HG02610 (cell line): Measurements from ENCODE around the gene TRMT1.
"Not testable (repeated sequence)": the region's sequence is repeated elsewhere in the genome, so short reads cannot be mapped to it uniquely, and the experiment has no call there.

Experiments used
- ATAC-seq: cut with Tn5 transposase; IDR thresholded peaks from one replicate; pipeline ENCODE4 v1.9.1; 2021; ENCODE audit warnings: mild to moderate bottlenecking, moderate library complexity; ENCODE audit not compliant: unreplicated experiment

Gene TRMT1

DNA sequence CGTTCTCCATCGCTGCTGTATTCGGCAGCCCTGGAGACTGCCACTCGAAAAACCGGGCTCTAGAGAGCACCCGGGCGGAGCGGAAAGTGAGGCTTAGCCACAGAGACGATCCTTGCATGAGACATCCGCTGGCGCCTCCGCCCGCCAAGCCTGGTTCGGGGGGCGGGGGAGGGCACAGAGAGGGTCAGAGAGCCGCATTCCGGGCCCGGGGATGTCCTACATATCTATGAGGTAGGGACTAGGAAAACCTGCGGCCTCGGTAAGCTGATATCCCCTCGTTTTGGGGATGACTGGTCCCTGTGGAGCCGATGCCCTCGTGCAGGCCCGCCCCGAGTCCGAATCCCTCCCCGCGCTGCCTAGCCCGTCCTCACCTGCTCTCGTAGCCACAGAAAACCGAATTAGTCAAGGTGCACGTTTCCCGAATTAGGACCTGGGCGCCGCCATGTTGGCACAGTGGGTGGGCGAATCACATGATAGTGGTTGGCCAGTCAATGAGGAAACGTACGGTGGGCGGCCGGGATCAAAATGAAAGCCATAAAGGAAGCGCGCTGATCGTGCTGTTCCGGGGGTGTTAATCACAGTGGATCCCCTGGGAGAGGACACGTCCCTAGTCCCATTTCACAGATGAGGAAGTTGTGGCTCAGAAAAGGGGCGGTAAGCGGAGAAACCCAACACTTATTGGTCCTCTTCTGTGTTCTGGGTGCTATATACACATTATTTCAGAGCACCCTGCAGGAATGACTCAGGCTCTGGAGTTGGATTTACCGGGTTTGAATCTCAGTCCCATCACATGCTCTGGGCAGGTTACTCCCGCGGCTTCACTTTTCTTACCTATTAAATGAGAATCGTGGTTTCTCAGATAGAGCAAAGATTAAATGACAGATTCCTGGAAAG lies at the start of gene TRMT1:
TSS of gene TRMT1 (minus strand) at position 459 of the 894 bp plus-strand sequence. CDS start at position 118, 341 bp downstream.
- ATAC-seq: peak; percentile 37

DNA sequence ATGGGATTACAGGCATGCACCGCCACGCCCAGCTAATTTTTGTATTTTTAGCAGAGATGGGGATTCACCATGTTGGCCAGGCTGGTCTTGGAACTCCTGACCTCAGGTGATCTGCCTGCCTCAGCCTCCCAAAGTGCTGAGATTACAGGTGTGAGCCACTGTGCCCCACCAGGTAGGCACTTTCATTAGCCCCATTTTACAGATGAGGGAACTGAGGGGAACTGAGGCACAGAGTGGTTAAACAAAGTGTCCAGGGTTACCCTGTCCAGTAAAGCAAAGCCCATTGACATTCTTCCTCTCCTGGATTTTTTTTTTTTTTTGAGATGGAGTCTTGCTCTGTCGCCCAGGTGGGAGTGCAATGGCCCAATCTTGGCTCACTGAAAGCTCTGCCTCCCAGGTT lies 49.6 kb upstream of the TRMT1 start:
- ATAC-seq: not testable (repeated sequence)

DNA sequence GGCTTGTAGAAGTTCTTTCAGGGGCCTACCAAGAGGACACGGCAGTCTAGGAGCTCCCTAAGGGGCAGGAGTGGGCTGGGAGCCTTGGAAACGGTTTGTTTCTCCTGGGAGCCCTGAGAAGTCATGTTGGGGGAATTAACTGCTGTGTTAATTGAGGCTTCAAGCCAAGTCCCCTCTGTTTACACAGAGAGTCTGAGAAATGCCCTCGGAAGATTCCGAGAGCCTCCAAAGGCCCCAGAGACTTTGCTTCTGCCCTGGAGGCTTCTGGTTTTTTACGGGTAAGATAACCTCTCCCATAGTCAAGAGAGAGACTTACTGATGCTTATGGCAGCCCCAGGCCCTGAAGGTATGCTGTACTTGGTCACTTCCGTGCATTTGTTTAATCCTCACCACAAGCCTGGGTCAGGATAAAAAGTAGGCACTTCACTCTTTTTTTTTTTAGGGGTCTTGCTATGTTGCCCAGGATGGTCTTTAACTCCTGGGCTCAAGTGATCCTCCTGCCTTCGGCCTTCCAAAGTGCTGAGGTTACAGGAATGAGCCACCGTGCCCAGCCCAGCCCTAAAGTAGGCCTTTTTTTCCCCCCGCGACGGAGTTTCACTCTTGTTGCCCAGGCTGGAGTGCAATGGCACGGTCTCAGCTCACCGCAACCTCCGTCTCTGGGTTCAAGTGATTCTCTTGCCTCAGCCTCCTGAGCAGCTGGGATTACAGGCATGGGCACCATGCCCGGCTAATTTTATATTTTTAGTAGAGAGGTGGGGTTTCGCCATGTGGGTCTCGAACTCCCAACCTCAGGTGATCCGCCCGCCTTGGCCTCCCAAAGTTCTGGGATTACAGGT lies 48.8 kb upstream of the TRMT1 start:
- no peak for ATAC-seq

DNA sequence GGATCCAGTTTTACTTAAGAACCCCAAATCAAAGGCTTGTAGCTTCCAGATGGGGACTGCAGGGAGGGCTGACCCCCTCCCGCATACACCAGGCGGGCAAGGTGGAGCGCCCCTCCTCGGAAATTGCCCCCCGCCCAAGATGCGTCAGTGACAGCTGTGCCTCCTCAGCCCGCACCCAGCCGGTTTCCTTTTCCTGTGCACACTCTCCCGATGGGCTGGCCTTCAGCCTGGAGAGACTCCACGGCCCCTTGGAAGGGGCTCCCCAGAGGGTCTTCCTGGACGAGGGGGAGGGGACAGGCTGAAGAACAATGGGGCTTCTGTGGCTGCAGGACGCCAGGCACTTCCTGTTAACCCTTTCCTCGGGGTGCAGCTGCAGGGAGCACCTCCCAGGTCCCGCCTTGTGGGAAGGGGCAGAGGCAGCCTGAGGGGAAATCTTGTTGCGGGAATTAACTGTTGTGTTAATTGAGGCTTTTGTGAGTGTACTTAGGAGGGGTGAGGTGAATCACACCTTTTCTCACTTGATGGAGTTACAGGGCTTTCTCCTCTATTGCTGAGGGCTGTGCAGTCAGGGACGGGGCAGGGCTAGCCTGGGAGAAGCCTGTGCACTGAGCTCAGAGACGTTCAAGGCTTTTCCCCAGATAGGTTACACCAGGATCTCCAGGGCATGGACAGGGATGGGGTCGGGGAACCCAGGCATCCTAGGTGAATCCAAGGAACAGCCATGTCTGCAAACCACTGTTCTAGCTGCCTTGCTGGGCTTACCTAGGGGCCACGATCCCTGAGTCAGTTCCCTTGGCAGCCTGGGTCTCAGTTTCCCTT lies 48.0 kb upstream of the TRMT1 start:
- ATAC-seq: no peak

DNA sequence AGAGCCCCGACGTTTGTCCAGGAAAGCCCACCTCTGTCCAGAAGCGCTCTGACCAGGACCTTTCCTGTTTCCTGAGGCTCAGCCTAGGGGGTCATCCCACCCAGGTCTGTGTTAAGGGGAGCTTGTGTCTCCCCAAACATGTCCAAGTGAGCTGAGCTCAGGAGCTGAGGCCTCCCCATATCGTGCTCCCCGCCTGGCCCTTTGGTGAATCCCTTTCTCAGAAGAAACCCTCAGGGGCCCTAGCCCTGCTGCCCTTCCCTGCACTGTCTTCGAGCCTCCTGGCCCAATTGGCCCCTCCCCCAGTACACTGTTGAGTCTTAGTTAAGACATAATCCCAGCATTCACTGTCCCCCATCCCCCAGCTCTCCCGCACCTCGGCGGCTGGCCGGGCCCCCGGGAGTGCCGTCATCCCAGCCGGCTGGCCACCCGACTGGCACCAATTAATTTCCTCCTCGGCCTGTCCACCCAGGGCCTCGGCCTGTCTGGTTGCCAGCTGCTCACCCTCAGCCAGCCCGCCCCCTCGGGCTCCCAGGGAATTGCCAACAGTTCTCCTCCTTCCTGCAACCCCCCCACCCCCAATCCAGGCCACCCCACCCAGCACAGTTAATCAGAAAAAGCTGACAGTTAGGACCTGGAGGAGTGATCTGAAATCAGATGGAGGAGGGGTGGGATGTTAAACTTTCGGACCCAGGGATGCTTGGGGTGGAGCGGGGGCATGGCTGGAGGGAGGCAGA lies 47.2 kb upstream of the TRMT1 start:
- no peak for ATAC-seq

DNA sequence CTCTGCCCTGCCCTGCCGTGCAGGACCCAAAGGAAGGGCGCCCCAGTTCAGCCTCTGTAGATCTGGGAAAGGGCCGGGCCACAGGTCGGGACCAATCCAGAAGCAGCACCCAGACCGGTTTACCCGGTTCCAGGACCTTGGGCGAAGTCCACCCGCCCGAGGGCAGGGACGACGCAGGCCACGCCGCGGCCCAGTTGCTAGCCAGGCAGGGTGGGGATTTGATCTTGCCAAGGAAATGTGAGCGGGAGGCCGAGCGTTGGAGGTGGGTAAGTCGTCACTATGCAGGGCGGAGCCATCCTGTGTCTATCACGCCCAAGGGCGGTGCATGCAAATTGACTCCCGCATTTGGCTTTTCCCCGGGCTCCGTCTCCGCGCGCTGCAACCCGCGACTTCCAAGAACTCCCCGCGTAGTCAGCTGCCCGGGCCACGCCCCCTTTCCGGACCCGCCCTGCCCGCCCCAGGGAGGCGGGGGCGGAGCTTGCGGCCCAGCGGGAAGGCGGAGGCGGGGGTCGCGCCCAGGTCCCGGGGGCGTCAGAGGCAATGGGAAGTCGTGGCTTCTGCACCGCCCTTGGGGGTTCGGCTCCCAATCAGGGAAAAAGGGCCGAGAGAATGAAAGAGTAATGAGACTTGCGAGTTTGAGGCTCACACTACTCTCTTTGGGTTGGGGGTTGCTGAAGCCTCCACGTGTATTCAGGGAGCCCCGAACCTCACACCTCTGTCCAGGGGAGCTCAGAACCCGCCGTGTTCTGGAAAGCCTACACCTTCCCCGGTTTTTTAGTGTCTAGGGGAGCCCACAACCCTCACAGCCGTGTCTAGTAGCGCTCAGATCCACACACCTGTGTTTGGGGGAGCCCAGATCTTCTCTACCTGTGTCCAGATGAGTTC lies 46.4 kb upstream of the TRMT1 start:
- ATAC-seq: peak; percentile 50

DNA sequence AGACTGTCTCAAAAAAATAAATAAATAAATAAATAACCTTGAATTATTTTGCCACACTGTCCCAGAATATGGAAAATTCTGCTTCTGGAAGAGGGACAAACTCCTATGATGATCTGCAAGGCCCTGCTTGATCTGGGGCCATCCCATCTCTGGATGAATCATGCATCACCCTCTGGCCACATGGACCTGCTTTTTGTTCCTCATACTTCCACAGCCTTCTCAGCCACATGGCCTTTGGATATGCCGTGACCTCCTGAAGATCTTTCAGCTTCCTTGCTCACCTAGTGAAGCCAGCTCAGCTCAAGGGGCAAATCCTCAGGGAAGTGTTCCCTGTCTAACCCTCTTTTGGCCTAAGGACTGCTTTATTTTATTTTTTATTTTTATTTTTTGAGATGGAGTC lies 44.0 kb upstream of the TRMT1 start:
- ATAC-seq: no peak

DNA sequence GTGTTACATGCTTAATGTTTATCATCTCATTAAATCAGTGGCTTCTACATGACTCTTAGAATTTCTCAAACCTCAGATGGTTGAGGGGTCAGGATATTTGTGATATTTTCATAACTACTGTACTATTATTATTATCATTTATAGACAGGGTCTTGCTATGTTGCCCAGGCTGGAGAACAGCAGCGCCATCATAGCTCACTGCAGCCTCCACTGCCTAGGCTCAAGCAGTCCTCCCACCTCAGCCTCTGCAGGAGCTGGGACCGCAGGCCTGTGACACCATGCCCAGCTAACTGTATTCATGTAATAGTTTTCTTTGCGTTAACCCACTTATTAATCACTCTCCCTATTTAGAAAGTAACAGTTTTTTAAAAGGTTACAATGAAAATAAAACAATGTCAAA lies 43.2 kb upstream of the TRMT1 start:
- ATAC-seq: no peak

DNA sequence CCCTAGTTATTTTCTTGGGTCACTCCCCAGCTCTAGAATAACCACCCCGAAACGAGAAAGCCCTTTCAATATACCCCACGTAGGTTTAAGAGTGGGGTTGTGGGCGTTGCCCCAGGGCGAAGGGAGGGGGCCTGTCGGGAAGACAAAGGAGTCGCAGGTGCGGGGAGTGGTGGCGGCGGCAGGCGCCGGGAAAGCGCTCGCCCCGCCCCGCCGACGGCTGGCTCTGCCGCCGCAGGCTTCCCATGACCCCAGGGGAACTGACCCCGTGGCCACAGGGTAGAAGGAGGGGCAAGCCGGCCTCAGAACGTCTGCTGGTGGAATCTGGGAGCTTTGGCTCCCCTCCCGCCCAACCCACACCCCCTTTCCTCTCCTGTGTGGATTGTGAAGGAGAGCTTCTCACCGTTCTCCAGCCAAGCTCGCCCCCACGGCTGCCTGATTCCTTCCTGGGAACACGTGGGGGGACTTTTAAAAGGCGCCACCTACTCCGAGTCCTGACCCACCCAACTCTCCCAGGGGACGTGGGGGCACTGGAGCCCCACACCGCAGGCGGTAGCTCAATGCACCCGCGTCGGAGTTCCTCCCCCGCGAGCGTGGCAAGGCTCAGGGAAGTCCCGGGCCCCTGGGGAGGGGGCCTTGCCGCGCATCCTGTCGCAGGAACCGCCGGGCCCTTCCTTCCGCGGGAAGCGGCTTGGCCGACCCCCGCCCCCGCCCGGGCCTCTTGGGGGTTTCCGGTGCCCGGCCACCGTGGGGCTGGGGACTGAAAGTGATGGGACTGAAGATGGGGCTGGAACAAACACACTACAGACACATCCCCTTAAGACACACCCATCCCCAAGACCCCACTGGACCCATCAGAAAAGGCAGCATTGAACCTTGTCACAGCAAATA lies 39.2 kb upstream of the TRMT1 start:
- peak; percentile 17 for ATAC-seq

DNA sequence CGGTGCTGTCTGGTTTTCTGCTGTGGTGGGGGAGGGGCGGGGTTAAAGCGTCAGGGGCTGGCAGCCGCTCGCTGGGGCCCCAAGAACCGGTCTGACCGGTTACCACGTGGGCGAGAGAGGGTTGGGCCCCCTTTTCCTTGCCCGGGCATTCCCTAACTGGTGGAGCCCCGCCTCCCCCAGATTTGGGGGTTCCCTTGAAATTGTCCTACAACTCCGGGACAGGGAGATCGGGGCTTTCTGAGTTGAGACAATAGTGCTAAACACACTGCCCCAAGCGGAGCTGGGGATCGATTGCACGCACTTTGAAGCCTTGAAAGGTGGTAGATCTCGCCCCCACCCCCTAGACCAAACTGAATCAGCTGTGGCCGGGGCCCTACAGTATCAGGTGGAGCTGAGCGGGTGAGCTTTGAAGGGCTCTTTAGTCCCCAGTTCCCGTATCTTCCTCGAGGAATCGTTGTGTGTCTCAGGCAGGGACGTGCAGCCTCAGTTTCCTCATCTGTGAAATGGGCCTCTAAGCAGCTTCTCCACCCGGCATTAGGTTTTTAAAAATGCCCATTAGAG lies 38.5 kb upstream of the TRMT1 start:
- ATAC-seq: no peak

DNA sequence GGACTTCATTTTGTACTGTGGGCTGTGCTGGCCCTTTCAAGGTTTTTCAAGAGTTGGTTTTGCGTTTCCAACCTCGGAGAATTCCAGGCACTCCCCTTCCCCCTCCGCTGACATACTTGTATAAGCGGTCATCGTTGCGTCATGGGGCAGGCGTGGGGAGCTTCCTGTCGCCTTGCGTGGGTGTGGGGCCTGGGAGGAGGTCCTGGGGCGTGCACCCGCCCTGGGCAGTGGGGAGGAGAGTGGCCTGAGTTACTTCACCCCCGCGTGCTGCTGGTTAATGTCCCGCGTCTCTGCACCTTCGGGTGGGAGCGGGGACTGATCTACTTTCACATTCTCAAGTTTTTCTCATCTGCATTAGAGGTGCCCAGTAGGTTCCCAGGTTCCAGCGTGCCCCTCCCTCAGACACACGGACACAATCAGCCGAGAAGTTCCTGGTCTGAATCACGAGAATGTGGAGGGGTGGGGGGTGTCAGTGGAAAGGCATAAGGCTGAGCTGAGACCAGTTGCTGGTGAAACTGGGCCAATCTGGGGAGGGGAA lies 37.8 kb upstream of the TRMT1 start:
- no peak for ATAC-seq

DNA sequence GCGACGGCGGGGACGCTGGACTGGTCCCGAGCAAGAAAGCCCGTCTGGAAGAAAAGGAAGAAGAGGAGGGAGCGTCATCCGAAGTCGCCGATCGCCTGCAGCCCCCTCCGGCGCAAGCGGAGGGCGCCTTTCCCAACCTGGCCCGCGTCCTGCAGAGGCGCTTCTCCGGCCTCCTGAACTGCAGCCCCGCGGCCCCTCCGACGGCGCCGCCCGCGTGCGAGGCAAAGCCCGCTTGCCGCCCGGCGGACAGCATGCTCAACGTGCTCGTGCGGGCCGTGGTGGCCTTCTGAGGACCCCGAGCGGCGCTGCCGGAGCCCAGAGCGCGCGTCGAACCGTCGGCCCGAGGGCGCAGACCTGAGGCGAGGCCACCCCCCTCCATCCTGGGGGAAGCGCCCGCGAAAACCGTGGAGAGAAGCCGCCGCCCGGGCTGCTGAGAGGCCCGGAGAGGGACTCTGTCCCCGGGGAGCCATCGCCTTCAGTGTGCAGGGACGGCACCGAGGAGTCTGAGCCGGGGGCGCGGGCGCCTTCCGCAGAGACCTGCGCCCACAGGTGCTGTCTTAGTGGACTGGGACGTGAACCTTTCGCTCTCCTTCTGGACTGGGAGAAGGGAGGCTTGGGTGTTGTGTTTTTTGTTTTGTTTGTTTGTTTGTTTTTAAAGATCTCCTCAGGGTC lies 37.2 kb upstream of the TRMT1 start:
- ATAC-seq: no peak

DNA sequence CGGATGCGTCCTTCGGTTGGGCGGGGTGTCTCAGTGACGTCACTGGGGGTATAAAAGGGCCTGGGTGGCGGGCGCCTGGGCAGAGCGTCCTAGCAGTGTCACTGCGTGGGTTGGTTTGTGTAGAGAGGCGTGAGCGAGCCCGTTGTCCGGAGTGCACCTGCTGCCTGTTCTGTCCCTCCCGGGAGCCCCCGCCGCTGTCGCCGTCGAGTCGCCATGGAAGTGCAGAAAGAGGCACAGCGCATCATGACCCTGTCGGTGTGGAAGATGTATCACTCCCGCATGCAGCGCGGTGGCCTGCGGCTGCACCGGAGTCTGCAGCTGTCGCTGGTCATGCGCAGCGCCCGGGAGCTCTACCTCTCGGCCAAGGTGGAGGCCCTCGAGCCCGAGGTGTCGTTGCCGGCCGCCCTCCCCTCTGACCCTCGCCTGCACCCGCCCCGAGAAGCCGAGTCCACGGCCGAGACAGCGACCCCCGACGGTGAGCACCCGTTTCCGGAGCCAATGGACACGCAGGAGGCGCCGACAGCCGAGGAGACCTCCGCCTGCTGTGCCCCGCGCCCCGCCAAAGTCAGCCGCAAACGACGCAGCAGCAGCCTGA lies 36.5 kb upstream of the TRMT1 start:
- peak; percentile 23 for ATAC-seq

DNA sequence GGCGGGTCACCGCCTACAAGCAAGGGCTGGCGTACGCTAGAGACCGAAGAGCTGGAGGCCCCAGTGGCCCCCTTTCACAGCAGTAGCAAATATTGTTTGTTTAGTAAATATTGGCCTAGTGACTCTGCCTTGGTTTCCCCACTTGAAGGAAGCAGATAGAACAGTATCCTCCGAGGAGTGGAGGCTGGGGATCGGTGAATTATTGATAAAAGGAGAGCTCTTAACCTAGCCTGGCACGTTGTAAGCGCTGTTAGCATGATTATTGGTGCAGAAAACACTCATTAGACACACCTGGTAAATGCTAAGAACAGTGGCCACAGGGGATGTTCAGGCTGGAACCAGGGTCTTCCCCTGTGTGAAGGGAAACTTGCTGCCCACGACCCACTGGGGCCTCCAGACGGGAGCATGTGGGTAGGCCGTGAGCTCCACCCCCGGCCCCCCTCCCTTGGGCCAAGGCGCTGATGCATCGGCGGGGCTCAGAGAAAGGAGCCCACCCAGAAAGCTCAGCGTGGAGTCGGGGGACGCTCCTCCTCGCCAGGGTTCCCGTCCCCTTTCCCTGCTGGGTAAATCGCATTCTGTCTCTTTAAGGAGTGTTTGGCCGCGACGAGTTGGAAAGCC lies 35.9 kb upstream of the TRMT1 start:
- peak; percentile 10 for ATAC-seq

DNA sequence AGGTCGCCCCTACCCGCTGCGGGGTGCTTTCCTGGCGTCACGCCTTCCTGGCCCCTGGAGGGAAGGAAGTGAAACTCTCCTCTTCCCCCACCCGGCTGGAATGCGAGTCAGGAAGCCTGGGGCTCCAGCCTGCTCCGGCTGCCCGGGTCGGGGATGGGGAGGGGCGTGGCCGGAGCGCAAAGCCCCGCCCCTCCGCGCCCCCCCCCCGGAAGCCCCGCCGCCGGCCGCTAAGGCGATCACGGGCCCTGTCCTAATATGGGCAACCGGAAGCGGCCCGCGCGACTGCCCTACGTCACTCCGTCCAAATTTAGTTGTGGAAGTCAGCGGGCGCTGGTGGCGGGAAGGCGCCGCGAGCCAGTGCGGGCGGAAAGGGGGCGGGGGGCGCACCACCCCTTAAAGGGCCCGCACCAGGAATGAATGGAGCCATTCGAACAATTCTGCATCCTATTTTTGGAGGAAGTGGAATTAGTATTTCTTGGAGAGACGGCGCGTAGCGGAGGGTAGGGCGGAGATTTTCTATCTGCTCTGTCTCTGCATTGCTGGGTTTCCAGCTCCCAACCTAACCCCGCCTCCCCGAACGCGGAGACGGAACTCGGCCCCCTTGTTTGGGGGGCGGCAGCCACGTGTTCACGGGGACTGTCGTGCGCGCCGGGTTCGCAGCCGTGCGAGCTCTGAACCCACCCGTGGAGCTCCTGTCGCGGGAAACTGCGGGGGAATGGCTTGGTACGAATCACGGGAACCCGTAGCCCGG lies 35.2 kb upstream of the TRMT1 start:
- ATAC-seq: peak; percentile 37
